Psoas muscle (tissue), 8 donors: ENCODE data around the gene C10orf120. TPM values are rescaled to one million over a fixed set of nuclear protein-coding genes. Genes with fewer than 3 reads are reported as not detected.

Experiments
- ATAC-seq, 4 donors: fragments of 200-7000 bp; cut with Tn5 transposase; one replicate each; pipeline ENCODE4 v1.9.1; 2020; ENCODE audit warnings: moderate library complexity in 3 of 4, mild to moderate bottlenecking in 2 of 4
- DNase-seq, 2 donors: peaks; one replicate each; pipeline ENCODE4 v3.0.0-alpha.2; 2020
- H3K27ac ChIP-seq: fragments of 200-600 bp; one replicate; pipeline ENCODE4 v1.8.0; 2022
- H3K27me3 ChIP-seq, 3 donors: fragments of 200-600 bp in 1 of 3; one replicate each; pipeline versions ENCODE4 v1.6.1 to v1.8.0; 2013 to 2022; ENCODE audit warnings: low read length in 2 of 3, mild to moderate bottlenecking in 2 of 3, moderate library complexity in 1 of 3; ENCODE audit not compliant: insufficient read depth in 3 of 3
- H3K36me3 ChIP-seq, 2 donors: fragments of 200-600 bp in 1 of 2; one replicate each; pipeline versions ENCODE4 v1.6.1 to v1.8.0; 2013 to 2022; ENCODE audit warnings: low read depth in 1 of 2, mild to moderate bottlenecking in 1 of 2, moderate library complexity in 1 of 2; ENCODE audit not compliant: insufficient read depth in 1 of 2
- H3K4me1 ChIP-seq: fragments of 200-600 bp; one replicate; pipeline ENCODE4 v1.8.0; 2022
- H3K4me3 ChIP-seq: fragments of 200-600 bp; one replicate; pipeline ENCODE4 v1.8.0; 2022; ENCODE audit warnings: mild to moderate bottlenecking
- H3K9me3 ChIP-seq: fragments of 200-600 bp; one replicate; pipeline ENCODE4 v1.8.0; 2022
- CTCF ChIP-seq: fragments of 200-600 bp; IDR thresholded peaks from one replicate; pipeline ENCODE4 v1.8.0; 2022; ENCODE audit warnings: antibody characterized with exemption
- WGBS, 3 donors: extraction: QIAGEN DNeasy Blood & Tissue Kit; methylation state at CpG; one replicate each; pipeline versions ENCODE4 v1.1.6 to v1.1.7; 2013; 5-methylcytosine and 5-hydroxymethylcytosine counted together
- intact Hi-C, 2 donors: fragments of 100-400 bp; cut with DNase I; formaldehyde crosslinking; loops; one replicate each; pipeline versions ENCODE4 v1.11.0 to v1.14.2; 2022
- polyA plus RNA-seq, 3 donors: library from polyadenylated mRNA; stranded (reverse); fragments of 200-250 nt; gene quantifications; one replicate each; pipeline ENCODE4 v1.2.3, GENCODE V29; 2013
- total RNA-seq, 4 donors: library from RNA; stranded (reverse); fragmentation: NEBNext Ultra II Directional in 2 of 4; extraction: Animal tissue kit (Norgen Biotek cat#: 25700) in 2 of 4; gene quantifications; one replicate each; pipeline versions ENCODE4 v1.2.1 to v1.2.4, GENCODE V29; 2021 to 2023
- donor health status: healthy with polysubstance abuse.
- donor health status: DM: no; HTN: no; CAD: no; lungs with moderate emphysema.
- donor health status: Bipolar disorder and iron deficiency.
- donor health status: healthy.
- donor health status: DM: yes; HTN: yes; CAD: no.
- donor health status: DM: no; HTN: no; CAD: no.
- donor health status: DM: no; HTN: no; CAD: no.
- donor health status: DM: yes; HTN: yes; CAD: no.

Gene C10orf120
- total and polyA plus RNA-seq, 7 donors = not detected

GRCh38 chr10:122740640-122741039 lies 41.0 kb upstream of the C10orf120 start:
- no peaks in the 10 kb centered on the region for H3K4me1 ChIP-seq
- H3K4me3 ChIP-seq = no peak overlapping the region
- no peaks in the 10 kb centered on the region for H3K36me3 ChIP-seq
- no peak for TF ChIP-seq CTCF
- peaks cover 0 to 4% (median 2%) of the 10 kb centered on the region in 3 donors for H3K27me3 ChIP-seq
- no peaks in the 10 kb centered on the region for H3K9me3 ChIP-seq
- DNase-seq (no peak), ATAC-seq (no peak)
- no peak overlapping the region for H3K27ac ChIP-seq
- 74 to 75% (median 74%) methylated on average over 2 of the region's 2 CpGs for WGBS, 3 donors
- intact Hi-C loops = loop anchor here in 1 of 2 donors (10.0 kb wide), 1 partner anchor 1746 kb away; no protein-coding TSS in a partner anchor

- intact Hi-C loops = no loop called here
- 90 to 98% (median 96%) methylated on average over 2 of the region's 2 CpGs for WGBS, 3 donors
- Histone ChIP-seq H3K4me3 (no peak overlapping the region), H3K27me3 (peaks cover 0 to 4% (median 3%) of the 10 kb centered on the region in 3 donors), H3K9me3 (no peaks in the 10 kb centered on the region), H3K4me1 (no peaks in the 10 kb centered on the region), H3K36me3 (no peaks in the 10 kb centered on the region), H3K27ac (no peak overlapping the region)
- DNase-seq (no peak), ATAC-seq (no peak)
- no peak for TF ChIP-seq CTCF
Observed at GRCh38 chr10:122738031-122738430, 38.4 kb upstream of the C10orf120 start.

- intact Hi-C loops = no loop called here
- Histone ChIP-seq H3K27ac (no peak overlapping the region), H3K4me1 (no peaks in the 10 kb centered on the region), H3K9me3 (no peaks in the 10 kb centered on the region), H3K27me3 (peaks cover 0 to 7% (median 0%) of the 10 kb centered on the region in 3 donors), H3K36me3 (no peaks in the 10 kb centered on the region), H3K4me3 (no peak overlapping the region)
- DNase-seq (no peak), ATAC-seq (no peak)
- no peak for TF ChIP-seq CTCF
- 41 to 55% (median 47%) methylated on average over 13 of the region's 13 CpGs for WGBS, 3 donors
Observed at GRCh38 chr10:122733931-122734665, 34.5 kb upstream of the C10orf120 start.

GRCh38 chr10:122733443-122733842 lies 33.8 kb upstream of the C10orf120 start:
- WGBS, 3 donors = 37 to 46% (median 40%) methylated on average over 2 of the region's 2 CpGs
- intact Hi-C loops = no loop called here
- Histone ChIP-seq H3K9me3 (no peaks in the 10 kb centered on the region), H3K27me3 (peaks cover 0 to 9% (median 0%) of the 10 kb centered on the region in 3 donors), H3K27ac (no peak overlapping the region), H3K4me3 (no peak overlapping the region), H3K36me3 (no peaks in the 10 kb centered on the region), H3K4me1 (no peaks in the 10 kb centered on the region)
- ATAC-seq (no peak), DNase-seq (no peak)
- no peak for TF ChIP-seq CTCF
